HepG2 (cell line): ENCODE data around the gene GLTPD2. TPM values are rescaled to one million over a fixed set of nuclear protein-coding genes. Genes with fewer than 3 reads are reported as not detected.

Experiments used
- ATF4 ChIP-seq, 2 experiments: fragments of 450-650 bp in 1 of 2; sonication (generic) in 1 of 2; formaldehyde crosslinking; IDR thresholded peaks; 2 replicates each; pipeline versions ENCODE4 v1.5.0 to v1.8.0; 2020 to 2022; ENCODE audit warnings: mild to moderate bottlenecking in 1 of 2, missing genetic modification reagents in 1 of 2
- CENPX ChIP-seq: sonication (generic); formaldehyde crosslinking; IDR thresholded peaks from 2 replicates; pipeline ENCODE4 v1.9.0; 2021; ENCODE audit warnings: mild to moderate bottlenecking, missing genetic modification reagents, moderate library complexity
- HMG20A ChIP-seq: IDR thresholded peaks from 2 replicates; pipeline ENCODE4 v1.6.1; 2016; ENCODE audit warnings: borderline replicate concordance
- KDM2A ChIP-seq: sonication (generic); formaldehyde crosslinking; IDR thresholded peaks from 2 replicates; pipeline ENCODE4 v1.4.0; 2020; ENCODE audit warnings: low read depth, missing genetic modification reagents, borderline replicate concordance
- U2AF1 ChIP-seq: fragments of 200-400 bp; formaldehyde crosslinking; optimal IDR thresholded peaks from 2 replicates; pipeline ENCODE3; 2017; ENCODE audit warnings: mild to moderate bottlenecking, low read depth, low read length
- YEATS4 ChIP-seq: sonication (generic); formaldehyde crosslinking; IDR thresholded peaks from 2 replicates; pipeline ENCODE4 v1.4.0; 2020; ENCODE audit warnings: missing genetic modification reagents, borderline replicate concordance
- ZNF17 ChIP-seq: sonication (generic); formaldehyde crosslinking; IDR thresholded peaks from 2 replicates; pipeline ENCODE4 v1.5.0; 2020; ENCODE audit warnings: mild to moderate bottlenecking, missing genetic modification reagents
- ZNF180 ChIP-seq: sonication (generic); formaldehyde crosslinking; IDR thresholded peaks from 2 replicates; pipeline ENCODE4 v1.4.0; 2020; ENCODE audit warnings: low read depth, missing genetic modification reagents, borderline replicate concordance
- ZNF296 ChIP-seq: sonication (generic); formaldehyde crosslinking; conservative IDR thresholded peaks from 2 replicates; pipeline ENCODE4 v1.5.0; 2020; ENCODE audit warnings: mild to moderate bottlenecking, missing genetic modification reagents
- ZNF30 ChIP-seq: sonication (generic); formaldehyde crosslinking; IDR thresholded peaks from 2 replicates; pipeline ENCODE4 v1.5.0; 2020; ENCODE audit warnings: mild to moderate bottlenecking, missing genetic modification reagents
- ZNF331 ChIP-seq: sonication (generic); formaldehyde crosslinking; IDR thresholded peaks from 2 replicates; pipeline ENCODE4 v1.4.0; 2020; ENCODE audit warnings: missing genetic modification reagents
- ZNF383 ChIP-seq: sonication (generic); formaldehyde crosslinking; IDR thresholded peaks from 2 replicates; pipeline ENCODE4 v1.4.0; 2020; ENCODE audit warnings: missing genetic modification reagents, mild to moderate bottlenecking, borderline replicate concordance
- ZNF446 ChIP-seq: sonication (generic); formaldehyde crosslinking; IDR thresholded peaks from 2 replicates; pipeline ENCODE4 v1.5.0; 2020; ENCODE audit warnings: mild to moderate bottlenecking, missing genetic modification reagents
- ZNF550 ChIP-seq: sonication (generic); formaldehyde crosslinking; IDR thresholded peaks from 2 replicates; pipeline ENCODE4 v1.4.0; 2020; ENCODE audit warnings: mild to moderate bottlenecking, missing genetic modification reagents, borderline replicate concordance
- ZNF552 ChIP-seq: sonication (generic); formaldehyde crosslinking; IDR thresholded peaks from 2 replicates; pipeline ENCODE4 v1.9.0; 2022; ENCODE audit warnings: missing genetic modification reagents, mild to moderate bottlenecking, borderline replicate concordance
- ZNF749 ChIP-seq: sonication (generic); formaldehyde crosslinking; IDR thresholded peaks from 2 replicates; pipeline ENCODE4 v1.8.0; 2022; ENCODE audit warnings: mild to moderate bottlenecking, missing genetic modification reagents, moderate library complexity, borderline replicate concordance
- ZNF816 ChIP-seq: sonication (generic); formaldehyde crosslinking; IDR thresholded peaks from 2 replicates; pipeline ENCODE4 v1.8.0; 2022; ENCODE audit warnings: missing genetic modification reagents, mild to moderate bottlenecking, borderline replicate concordance
- ZZZ3 ChIP-seq: sonication (generic); formaldehyde crosslinking; IDR thresholded peaks from 2 replicates; pipeline ENCODE4 v1.4.0; 2020; ENCODE audit warnings: missing genetic modification reagents, mild to moderate bottlenecking, borderline replicate concordance
- polyA plus RNA-seq, 8 experiments: library from polyadenylated mRNA; depleted of rRNA in 3 of 8; stranded (reverse) in 7 of 8; unstranded in 1 of 8; fragments of >200 nt; fragmentation: Illumina TruSeq in 4 of 8; extraction: Trizol in 4 of 8; gene quantifications; 2 replicates each; pipeline versions ENCODE4 v1.2.1 to v1.2.3, GENCODE V29; 2011 to 2016; ENCODE audit warnings: low read depth in 4 of 8, missing spikeins in 1 of 8, mixed read lengths in 1 of 8; ENCODE audit not compliant: insufficient read depth in 1 of 8
- total RNA-seq, 5 experiments: library from RNA; depleted of rRNA; stranded (reverse); fragments of >200 nt; fragmentation: Illumina TruSeq; extraction: Trizol; gene quantifications; 2 replicates each; pipeline ENCODE4 v1.2.3, GENCODE V29; 2016; ENCODE audit warnings: low read depth in 1 of 5
- TF ChIP-seq, protein P1 (sequence below): sonication (generic); formaldehyde crosslinking; IDR thresholded peaks from 2 replicates; pipeline ENCODE4 v1.9.0; 2021; ENCODE audit warnings: missing genetic modification reagents, borderline replicate concordance
- TF ChIP-seq, protein P2 (sequence below): fragments of 450-650 bp; IDR thresholded peaks from 2 replicates; pipeline ENCODE4 v1.6.1; 2016
- TF ChIP-seq, protein P3 (sequence below): sonication (generic); formaldehyde crosslinking; IDR thresholded peaks from 2 replicates; pipeline ENCODE4 v1.8.0; 2022; ENCODE audit warnings: missing genetic modification reagents, mild to moderate bottlenecking, moderate library complexity, borderline replicate concordance
- TF ChIP-seq, protein P4 (sequence below): sonication (generic); formaldehyde crosslinking; IDR thresholded peaks from 2 replicates; pipeline ENCODE4 v1.5.1; 2020; ENCODE audit warnings: mild to moderate bottlenecking, missing genetic modification reagents, borderline replicate concordance

Gene GLTPD2
- total and polyA plus RNA-seq, 2 of the 13 experiments (the other 11 are each of a cell fraction or from before 2014, with no cell fraction given) = 7.5 to 12.9 TPM

GRCh38 chr17:4789951-4790704 is 1.4 kb downstream of the GLTPD2 start (continued):
- TF ChIP-seq ZNF17 (CRISPR knock-in tag) = no peak
- TF ChIP-seq ZNF552 = no peak; the same call in 1 of the 2 replicates
- TF ChIP-seq ZZZ3 (CRISPR knock-in tag) = no peak
- TF ChIP-seq, protein P1, sequence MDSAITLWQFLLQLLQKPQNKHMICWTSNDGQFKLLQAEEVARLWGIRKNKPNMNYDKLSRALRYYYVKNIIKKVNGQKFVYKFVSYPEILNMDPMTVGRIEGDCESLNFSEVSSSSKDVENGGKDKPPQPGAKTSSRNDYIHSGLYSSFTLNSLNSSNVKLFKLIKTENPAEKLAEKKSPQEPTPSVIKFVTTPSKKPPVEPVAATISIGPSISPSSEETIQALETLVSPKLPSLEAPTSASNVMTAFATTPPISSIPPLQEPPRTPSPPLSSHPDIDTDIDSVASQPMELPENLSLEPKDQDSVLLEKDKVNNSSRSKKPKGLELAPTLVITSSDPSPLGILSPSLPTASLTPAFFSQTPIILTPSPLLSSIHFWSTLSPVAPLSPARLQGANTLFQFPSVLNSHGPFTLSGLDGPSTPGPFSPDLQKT = 0 out of 2 replicates have a peak, but pooled peaks have one; percentile 42
- no peak for TF ChIP-seq ZNF30
- TF ChIP-seq ZNF550 (CRISPR knock-in tag) = no peak
- no peak for TF ChIP-seq CENPX
- TF ChIP-seq ZNF446 (CRISPR knock-in tag) = peak; percentile 82; the same call in 1 of the 2 replicates
- peak; percentile 80 for TF ChIP-seq YEATS4 (CRISPR knock-in tag)
- peak; percentile 69; the same call in 1 of the 2 replicates for TF ChIP-seq KDM2A
- TF ChIP-seq HMG20A (CRISPR knock-in tag) = no peak
- TF ChIP-seq ZNF816 (CRISPR knock-in tag) = no peak
- TF ChIP-seq ZNF383 (CRISPR knock-in tag) = no peak
- peak in 1 of 2 experiments; percentile 69; a peak in 2 of 4 replicates for TF ChIP-seq ATF4 (CRISPR knock-in tag; IDR thresholded peaks at IDR 0.05)
- no peak for TF ChIP-seq U2AF1
- no peak for TF ChIP-seq ZNF180 (CRISPR knock-in tag)
- TF ChIP-seq, protein P2, sequence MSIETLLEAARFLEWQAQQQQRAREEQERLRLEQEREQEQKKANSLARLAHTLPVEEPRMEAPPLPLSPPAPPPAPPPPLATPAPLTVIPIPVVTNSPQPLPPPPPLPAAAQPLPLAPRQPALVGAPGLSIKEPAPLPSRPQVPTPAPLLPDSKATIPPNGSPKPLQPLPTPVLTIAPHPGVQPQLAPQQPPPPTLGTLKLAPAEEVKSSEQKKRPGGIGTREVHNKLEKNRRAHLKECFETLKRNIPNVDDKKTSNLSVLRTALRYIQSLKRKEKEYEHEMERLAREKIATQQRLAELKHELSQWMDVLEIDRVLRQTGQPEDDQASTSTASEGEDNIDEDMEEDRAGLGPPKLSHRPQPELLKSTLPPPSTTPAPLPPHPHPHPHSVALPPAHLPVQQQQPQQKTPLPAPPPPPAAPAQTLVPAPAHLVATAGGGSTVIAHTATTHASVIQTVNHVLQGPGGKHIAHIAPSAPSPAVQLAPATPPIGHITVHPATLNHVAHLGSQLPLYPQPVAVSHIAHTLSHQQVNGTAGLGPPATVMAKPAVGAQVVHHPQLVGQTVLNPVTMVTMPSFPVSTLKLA = no peak
- peak; percentile 54; the same call in 1 of the 2 replicates for TF ChIP-seq ZNF331
- TF ChIP-seq, protein P3, sequence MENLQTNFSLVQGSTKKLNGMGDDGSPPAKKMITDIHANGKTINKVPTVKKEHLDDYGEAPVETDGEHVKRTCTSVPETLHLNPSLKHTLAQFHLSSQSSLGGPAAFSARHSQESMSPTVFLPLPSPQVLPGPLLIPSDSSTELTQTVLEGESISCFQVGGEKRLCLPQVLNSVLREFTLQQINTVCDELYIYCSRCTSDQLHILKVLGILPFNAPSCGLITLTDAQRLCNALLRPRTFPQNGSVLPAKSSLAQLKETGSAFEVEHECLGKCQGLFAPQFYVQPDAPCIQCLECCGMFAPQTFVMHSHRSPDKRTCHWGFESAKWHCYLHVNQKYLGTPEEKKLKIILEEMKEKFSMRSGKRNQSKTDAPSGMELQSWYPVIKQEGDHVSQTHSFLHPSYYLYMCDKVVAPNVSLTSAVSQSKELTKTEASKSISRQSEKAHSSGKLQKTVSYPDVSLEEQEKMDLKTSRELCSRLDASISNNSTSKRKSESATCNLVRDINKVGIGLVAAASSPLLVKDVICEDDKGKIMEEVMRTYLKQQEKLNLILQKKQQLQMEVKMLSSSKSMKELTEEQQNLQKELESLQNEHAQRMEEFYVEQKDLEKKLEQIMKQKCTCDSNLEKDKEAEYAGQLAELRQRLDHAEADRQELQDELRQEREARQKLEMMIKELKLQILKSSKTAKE = peak; percentile 65; the same call in 1 of the 2 replicates
- TF ChIP-seq ZNF296 (CRISPR knock-in tag) = no peak
- 0 out of 2 replicates have a peak, but pooled peaks have one; percentile 64 for TF ChIP-seq ZNF749 (CRISPR knock-in tag)
- TF ChIP-seq, protein P4, sequence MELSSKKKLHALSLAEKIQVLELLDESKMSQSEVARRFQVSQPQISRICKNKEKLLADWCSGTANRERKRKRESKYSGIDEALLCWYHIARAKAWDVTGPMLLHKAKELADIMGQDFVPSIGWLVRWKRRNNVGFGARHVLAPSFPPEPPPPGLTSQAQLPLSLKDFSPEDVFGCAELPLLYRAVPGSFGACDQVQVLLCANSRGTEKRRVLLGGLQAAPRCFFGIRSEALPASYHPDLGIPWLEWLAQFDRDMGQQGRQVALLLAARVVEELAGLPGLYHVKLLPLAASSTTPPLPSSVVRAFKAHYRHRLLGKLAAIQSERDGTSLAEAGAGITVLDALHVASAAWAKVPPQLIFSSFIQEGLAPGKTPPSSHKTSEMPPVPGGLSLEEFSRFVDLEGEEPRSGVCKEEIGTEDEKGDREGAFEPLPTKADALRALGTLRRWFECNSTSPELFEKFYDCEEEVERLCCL = no peak
